ENCODE data around the gene GTPBP1.

Gene GTPBP1

DNA sequence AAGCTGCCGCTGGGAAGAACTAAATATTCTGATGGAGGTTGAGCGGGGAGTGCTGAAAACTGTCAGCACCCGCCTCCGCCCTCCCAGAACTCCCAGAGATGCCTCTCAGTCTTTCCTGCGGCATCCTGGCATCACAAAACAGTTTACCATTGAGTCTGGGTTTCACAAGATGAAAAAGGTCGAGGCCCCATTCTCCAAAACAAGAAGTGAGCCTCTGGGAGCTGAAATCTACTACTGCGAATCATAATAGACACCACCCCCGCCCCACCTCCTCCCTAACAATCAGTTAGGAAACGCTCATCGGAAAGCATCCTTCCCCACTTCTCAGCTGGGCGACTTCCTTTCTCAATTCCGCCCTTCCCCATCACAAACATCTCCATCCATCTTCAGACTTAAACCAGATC, 49.0 kb downstream of the GTPBP1 start:
- peaks cover 9% of the 10 kb centered on the region for H3K27me3 Mint-ChIP-seq (ENCODE audit: low read depth)
- peak overlapping the region; percentile 68 to 93 (median 88) for H3K27ac Mint-ChIP-seq
- TF ChIP-seq, protein P1, sequence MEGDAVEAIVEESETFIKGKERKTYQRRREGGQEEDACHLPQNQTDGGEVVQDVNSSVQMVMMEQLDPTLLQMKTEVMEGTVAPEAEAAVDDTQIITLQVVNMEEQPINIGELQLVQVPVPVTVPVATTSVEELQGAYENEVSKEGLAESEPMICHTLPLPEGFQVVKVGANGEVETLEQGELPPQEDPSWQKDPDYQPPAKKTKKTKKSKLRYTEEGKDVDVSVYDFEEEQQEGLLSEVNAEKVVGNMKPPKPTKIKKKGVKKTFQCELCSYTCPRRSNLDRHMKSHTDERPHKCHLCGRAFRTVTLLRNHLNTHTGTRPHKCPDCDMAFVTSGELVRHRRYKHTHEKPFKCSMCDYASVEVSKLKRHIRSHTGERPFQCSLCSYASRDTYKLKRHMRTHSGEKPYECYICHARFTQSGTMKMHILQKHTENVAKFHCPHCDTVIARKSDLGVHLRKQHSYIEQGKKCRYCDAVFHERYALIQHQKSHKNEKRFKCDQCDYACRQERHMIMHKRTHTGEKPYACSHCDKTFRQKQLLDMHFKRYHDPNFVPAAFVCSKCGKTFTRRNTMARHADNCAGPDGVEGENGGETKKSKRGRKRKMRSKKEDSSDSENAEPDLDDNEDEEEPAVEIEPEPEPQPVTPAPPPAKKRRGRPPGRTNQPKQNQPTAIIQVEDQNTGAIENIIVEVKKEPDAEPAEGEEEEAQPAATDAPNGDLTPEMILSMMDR (IDR thresholded peaks at IDR 0.05; ENCODE audit: unreplicated experiment in 3 of 3), result no peak
- no peaks in the 10 kb centered on the region for H3K9me3 Mint-ChIP-seq
- peaks cover 50% of the 10 kb centered on the region for H3K4me1 Mint-ChIP-seq
- H3K4me3 Mint-ChIP-seq, result peak overlapping the region; percentile 90 to 94 (median 90)
- H3K36me3 Mint-ChIP-seq (ENCODE audit: low read depth), result peaks cover 18% of the 10 kb centered on the region

DNA sequence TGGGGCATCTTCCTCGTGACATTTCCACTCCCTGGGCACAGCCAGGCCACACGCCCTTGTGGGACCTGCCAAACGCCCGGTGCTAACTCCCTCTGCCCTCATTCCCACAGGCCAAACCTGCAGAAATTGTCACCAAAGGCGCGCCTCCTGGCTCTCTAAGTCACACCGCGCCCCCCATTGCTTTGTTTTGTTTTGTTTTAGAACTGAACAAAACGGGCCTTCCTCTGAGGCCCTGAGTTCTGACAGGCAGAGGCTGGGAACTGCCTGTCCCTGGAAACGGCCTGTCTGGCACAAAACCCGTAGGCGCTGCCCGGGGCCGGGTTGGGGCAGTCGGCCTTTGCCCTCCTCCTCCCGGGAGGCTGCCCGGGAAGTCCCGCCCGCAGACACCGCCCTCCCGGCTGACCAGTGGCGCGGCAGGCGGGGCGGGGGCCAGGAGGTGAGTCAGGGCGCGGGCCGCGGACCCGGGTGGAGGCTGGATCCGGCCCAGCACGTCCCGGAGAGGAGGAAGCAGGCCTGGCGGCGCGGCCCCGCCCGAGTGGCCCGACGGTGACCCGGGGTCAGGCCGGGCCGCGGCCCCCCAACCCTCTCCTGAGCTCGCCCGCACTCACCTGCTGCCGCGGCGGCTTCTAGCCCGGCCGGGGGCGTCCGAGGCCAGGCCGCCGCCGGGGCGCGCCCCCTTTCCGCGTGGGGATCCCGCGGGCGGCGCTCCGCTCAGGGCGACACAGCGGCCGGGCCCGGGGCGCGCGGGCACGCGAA, 49.6 kb downstream of the GTPBP1 start:
- H3K9me3 Mint-ChIP-seq, result no peaks in the 10 kb centered on the region
- peaks cover 9% of the 10 kb centered on the region for H3K27me3 Mint-ChIP-seq (ENCODE audit: low read depth)
- H3K4me3 Mint-ChIP-seq, result peak overlapping the region; percentile 90 to 94 (median 90)
- TF ChIP-seq, protein P1 (IDR thresholded peaks at IDR 0.05; ENCODE audit: unreplicated experiment in 3 of 3), result no peak
- H3K27ac Mint-ChIP-seq, result peak overlapping the region; percentile 68 to 93 (median 88)
- peaks cover 12% of the 10 kb centered on the region for H3K36me3 Mint-ChIP-seq (ENCODE audit: low read depth)
- peaks cover 53% of the 10 kb centered on the region for H3K4me1 Mint-ChIP-seq

DNA sequence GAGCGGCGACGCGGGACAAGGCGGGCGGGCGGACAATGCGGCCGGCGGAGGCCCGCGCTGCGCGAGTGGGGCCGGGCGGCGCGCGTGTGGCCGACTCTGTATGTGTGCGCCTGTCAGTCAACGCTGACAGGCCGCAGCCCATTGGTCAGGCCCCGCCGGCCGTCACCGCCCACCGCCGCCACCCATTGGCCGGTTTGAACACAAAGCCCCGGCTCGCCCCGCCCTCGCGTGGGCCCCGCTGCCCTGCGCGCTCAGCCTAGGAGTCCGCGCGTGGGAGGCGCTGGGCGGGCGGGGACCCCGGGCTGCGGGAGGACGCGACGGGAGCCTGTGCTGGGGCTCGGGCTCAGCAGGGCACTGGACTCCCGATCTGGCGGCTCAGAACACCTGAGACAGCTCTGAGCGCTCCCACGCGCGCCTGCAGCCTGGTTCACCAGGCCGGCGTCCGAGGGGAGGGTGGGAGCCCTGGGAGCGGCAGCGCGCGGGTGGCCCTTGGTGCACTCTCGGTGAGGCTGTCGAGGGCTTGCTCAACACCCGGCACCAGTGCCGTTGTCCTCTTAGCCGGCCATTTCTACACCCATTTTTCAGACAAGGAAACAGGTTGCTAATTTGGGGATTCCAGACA, 50.3 kb downstream of the GTPBP1 start, which contains the start of gene SUN2:
Gene SUN2, minus strand, starts transcription at position 88 of the 622 bp plus-strand sequence. CDS start 3,370 bp downstream, outside the sequence.
- H3K4me1 Mint-ChIP-seq, result peaks cover 56% of the 10 kb centered on the region
- peaks cover 9% of the 10 kb centered on the region for H3K27me3 Mint-ChIP-seq (ENCODE audit: low read depth)
- peak within 1 kb of the TSS; percentile 91 to 94 (median 91) for H3K4me3 Mint-ChIP-seq

DNA sequence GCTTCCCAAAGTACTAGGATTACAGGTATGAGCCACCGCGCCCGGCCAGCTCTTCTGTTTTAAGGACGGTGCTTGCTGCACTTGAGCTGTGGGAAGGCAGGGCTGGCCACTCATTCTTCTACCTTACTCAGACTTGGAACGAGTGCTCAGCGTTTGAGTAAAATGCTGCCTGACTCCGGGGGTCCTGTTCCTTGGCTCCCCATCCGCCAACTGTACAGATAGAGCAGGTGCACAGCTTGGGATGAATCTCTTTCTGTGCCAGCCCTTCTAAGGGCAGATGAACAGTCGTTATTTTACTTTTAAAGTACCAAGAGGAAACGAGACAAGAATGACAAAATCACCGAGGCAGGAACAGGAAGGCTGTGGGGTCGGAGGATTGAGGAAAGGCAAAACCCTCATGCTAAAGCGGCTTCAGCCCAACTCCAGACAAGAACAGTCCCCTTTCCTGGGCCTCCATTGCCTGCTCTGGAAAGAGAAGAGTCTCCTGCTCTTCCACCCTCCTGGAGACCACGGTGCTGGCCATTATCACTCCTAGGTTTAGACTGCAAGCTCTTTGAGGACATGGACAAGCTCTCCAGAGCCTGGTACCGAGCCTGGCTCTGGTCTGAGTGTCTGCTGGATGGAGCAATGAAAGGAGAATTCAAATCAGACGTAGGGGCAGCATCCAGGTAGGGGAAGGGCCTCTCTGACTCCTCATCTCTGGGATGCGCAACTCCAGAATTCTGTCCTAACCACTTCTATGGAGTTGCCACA, 51.1 kb downstream of the GTPBP1 start:
- Mint-ChIP-seq H3K27me3 (ENCODE audit: low read depth) (peaks cover 9% of the 10 kb centered on the region), H3K36me3 (ENCODE audit: low read depth) (peaks cover 9% of the 10 kb centered on the region), H3K27ac (peak overlapping the region; percentile 76 to 90 (median 84)), H3K9me3 (no peaks in the 10 kb centered on the region), H3K4me3 (peak overlapping the region; percentile 87 to 91 (median 91)), H3K4me1 (peaks cover 50% of the 10 kb centered on the region)
- TF ChIP-seq, protein P1 (IDR thresholded peaks at IDR 0.05; ENCODE audit: unreplicated experiment in 3 of 3), result no peak

More for the DNA sequence above, 50.3 kb downstream of the GTPBP1 start, which contains the start of gene SUN2:
- Mint-ChIP-seq H3K27ac (peak within 1 kb of the TSS; percentile 84 to 93 (median 90)), H3K36me3 (ENCODE audit: low read depth) (peaks cover 11% of the 10 kb centered on the region), H3K9me3 (no peaks in the 10 kb centered on the region)
- TF ChIP-seq, protein P1 (IDR thresholded peaks at IDR 0.05; ENCODE audit: unreplicated experiment in 3 of 3), result no peak

DNA sequence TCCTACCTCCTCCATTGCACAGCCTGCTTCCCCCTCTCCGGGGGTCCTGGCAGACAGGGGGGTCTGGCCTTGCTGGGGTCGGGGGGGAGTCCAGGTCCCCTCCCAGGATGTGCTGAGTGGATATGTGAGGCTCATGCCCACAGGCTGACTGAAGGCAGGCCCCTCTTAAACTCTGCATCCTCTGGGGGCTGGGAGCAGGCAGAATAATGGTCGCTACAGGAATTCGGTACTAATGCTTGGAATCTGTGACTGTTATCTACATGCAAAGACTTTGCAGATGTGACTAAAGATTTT, 51.7 kb downstream of the GTPBP1 start:
- H3K27ac Mint-ChIP-seq, result no peak overlapping the region
- H3K36me3 Mint-ChIP-seq (ENCODE audit: low read depth), result peaks cover 4% of the 10 kb centered on the region
- TF ChIP-seq, protein P1 (IDR thresholded peaks at IDR 0.05; ENCODE audit: unreplicated experiment in 3 of 3), result no peak
- H3K4me3 Mint-ChIP-seq, result peak overlapping the region; percentile 87 to 91 (median 91)
- H3K9me3 Mint-ChIP-seq, result no peaks in the 10 kb centered on the region
- peaks cover 50% of the 10 kb centered on the region for H3K4me1 Mint-ChIP-seq
- peaks cover 9% of the 10 kb centered on the region for H3K27me3 Mint-ChIP-seq (ENCODE audit: low read depth)

All from nephron (organoid).